Stimulated activated CD8-positive, alpha-beta memory T cell treated with anti-CD3 and anti-CD28 coated beads, Interleukin-15, amount 100 ng/mL, for 1 hour (primary cell): ENCODE results near the gene RBM19.

Experiments used
- DNase-seq: peaks from one replicate; pipeline ENCODE4 v3.0.0-alpha.2; 2020; ENCODE audit warnings: low read depth

RBM19 gene

GRCh38 chr12:113990250-113991223, 24.4 kb upstream of the RBM19 start:
- DNase-seq: no peak

DNA sequence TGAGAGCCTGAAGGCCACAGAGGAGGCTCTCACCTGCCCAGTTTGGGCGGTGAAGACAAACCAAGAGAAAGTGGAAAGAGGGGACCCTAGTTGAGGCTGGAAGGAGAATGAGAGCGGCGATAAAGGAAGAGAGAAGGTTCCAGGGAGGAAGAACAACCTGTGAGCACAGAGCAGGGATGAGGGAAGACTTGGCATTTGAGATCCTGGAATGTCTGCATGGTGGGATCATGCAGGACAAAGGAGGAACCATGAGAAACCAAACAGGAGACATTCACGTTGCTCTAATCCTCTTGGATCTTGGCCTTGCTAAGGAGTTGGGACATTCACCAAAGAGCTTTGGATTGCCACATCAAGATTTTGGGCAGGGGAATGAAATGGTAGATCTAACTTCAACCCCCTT, 22.9 kb upstream of the RBM19 start:
- no peak for DNase-seq

DNA sequence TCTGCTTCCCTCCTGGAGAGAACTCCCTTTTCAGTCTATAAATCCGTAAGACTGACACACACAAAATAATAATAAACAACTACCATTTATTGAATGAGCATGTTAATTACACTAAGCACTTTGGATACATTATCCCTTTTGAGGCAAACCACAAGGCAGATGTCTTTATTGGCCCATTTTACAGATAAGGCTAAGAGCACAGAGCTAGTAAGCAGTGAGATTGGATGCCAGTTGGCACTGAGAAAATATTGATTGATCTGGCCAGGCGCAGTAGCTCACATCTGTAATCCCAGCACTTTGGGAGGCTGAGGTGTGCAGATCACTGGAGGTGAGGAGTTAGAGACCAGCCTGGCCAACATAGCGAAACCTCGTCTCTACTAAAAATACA, 21.9 kb upstream of the RBM19 start:
- DNase-seq: no peak

DNA sequence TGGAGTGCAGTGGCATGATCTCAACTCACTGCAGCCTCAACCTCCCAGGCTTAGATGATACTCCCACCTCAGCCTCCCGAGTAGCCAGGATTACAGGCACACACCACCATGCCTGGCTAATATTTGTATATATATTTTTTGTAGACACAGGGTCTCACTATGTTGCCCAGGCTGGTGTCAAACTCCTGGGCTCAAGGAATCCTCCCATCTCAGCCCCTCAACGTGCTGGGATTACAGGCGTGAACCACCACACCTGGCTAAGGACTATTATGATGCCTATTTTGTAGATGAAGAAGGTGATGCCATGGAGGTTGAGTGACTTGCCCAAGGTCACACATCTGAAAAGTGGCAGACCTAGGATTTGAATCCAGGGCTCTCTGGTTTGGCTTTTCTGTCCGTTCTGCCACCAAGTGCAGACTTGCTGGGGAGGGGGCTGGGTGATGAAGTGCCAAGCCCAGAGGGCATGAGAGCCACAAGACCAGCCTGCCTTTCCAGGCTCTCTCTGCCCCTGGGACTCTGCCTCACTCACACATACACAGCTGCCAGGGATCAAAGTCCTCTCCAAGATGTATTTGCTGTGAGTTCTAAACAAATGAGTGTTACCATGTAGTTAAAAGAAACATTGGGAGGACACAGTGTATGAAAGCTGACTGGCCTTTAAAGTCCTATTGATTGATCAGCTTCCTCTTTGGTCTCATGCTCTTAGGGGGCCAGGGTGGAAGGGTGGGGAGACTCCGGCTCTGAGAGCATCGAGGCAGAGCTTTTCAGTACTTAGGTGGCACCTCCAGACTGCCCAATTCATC, 21.3 kb upstream of the RBM19 start:
- DNase-seq: no peak

GRCh38 chr12:113984464-113984863, 18.3 kb upstream of the RBM19 start:
- DNase-seq: no peak

GRCh38 chr12:113983777-113984448, 17.8 kb upstream of the RBM19 start:
- no peak for DNase-seq

- DNase-seq: no peak
Measured at GRCh38 chr12:113983265-113983664, 17.1 kb upstream of the RBM19 start.

DNA sequence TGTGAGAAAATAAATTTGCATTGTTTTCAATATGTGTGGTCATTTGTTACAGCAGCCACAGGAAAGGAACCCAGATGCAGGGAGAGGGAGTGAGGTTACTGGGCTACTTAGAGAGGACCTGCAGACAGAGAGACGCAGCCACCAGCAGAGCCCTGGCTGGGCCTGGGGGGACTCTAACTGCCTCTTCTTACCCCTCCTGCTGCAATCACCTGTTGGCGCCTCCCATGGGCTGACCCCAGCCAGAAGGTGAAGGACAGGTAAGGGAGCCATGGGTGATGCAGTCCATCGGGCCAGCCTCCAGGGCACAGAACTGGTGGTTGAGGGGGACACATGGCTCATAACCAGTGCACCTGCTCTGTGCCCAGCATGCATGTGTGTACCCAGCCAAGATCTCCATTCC, 15.8 kb upstream of the RBM19 start:
- no peak for DNase-seq

DNA sequence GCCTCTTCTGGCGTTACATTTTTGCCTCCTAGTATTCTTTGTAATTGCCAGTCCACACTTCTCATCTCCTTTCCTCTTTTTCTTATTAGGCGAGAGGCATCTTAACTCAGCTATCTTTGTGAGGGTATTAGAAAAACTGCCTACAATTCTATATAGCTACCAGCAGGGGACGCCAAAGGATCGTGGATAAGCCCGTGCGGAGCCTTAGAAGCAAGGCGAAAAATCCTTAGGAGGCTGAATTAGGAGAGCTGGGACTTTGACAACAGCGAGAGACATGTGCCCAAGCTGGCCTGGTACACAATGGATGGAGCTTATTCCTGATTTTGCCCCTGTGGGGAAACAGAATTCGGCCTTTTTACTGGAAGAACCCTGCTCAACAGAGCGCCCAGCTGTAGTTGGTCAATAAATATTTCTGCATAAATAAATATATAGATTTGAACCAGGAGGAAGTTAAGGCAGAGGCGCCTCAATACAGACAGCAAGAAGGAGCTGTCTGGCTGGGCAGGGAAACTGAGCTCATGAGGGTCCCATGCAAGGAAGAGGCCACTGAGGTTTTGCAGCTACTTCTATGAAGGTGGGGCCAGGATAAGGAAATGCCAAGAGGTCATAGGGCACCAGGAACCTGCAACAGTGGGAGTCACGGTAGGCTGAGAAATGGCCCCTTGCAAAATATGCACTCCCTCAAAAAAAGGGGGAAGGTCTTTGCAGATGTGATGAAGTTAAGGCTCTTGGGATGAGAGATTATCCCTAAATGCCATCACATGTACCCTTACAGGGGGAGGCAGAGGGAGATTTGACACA, 14.6 kb upstream of the RBM19 start:
- DNase-seq: no peak

- DNase-seq: no peak
Measured at GRCh38 chr12:113980054-113980453, 13.9 kb upstream of the RBM19 start.

DNA sequence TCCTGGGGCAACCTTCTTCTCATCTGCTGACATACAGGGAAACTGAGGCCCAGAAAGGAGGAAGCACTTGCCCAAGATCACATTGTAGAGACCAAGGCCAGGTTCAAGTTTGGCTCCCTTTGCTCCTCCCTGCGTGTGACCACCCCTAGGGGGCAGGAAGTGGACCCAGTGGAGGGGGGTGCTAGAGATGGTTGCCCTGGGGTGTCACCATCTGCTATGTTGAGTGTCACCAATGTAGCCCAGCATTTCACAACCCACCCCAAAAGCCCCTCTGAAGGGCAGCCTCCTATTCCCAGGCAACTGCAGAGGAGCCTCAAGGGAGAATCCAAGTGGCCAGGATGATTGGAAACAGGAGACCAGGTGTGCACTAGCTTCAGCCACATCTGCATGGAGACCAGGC, 12.0 kb upstream of the RBM19 start:
- DNase-seq: no peak

DNA sequence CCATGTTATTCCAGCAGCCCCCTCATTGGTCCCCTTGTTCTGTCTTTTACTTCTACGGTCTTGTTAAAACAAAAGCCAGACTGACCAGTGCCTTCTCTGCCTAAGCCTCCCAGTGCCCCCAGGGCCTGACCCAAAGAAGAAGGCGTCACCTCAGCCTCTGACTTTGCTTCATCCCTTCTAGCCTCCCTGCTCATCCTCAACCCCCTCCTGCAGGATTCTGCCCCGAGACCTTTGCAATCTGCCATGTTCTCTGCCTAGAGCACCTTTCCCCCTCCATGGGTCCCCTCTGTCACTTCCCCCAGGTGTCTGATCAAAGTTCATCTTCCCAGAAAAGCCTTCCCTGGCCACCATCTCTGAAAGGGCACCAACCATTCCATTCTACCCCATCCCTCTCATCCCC, 7.9 kb upstream of the RBM19 start:
- no peak for DNase-seq

- no peak for DNase-seq
Measured at GRCh38 chr12:113973109-113973904, 7.2 kb upstream of the RBM19 start.

- no peak for DNase-seq
Measured at GRCh38 chr12:113971392-113971791, 5.3 kb upstream of the RBM19 start.

GRCh38 chr12:113970211-113970610, 4.1 kb upstream of the RBM19 start:
- no peak for DNase-seq

- DNase-seq: no peak
Measured at GRCh38 chr12:113967368-113967767, 1.2 kb upstream of the RBM19 start.

- no peak for DNase-seq
Measured at GRCh38 chr12:113962733-113963132, 3.4 kb downstream of the RBM19 start.

- DNase-seq: no peak
Measured at GRCh38 chr12:113961921-113962710, 4.0 kb downstream of the RBM19 start.

- DNase-seq: no peak
Measured at GRCh38 chr12:113960030-113960429, 6.1 kb downstream of the RBM19 start.

DNA sequence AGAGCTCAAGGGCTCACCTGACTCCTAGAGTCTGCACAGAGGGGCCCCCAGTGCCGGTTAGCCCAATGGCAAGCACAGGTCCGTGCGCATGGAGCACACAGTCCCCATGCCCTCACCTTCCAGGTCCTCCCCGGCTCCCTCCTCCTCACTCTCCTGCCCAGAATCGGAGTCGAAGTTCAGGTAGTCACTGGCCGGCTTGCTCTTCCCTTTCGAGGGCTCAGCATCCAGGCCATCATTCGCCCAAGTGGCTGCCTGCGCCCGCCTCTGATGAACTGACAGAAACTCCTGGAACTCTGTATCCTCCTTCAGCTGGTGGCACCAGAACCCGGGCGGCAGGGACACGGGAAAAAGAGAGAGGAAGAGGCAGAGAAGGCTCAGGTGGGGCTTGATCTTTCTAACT, 7.0 kb downstream of the RBM19 start:
- no peak for DNase-seq
